ENCODE measurements around the gene PTPRS.

GRCh38 chr19:5324947-5325346, 15.7 kb downstream of the PTPRS start:
- TF ChIP-seq EZH2 (IDR thresholded peaks at IDR 0.05) (no peak), POLR2AphosphoS5 (IDR thresholded peaks at IDR 0.05; ENCODE audit: borderline replicate concordance, low read depth, low read length) (no peak)

Measured in SK-N-MC (cell line).